Testis (tissue), 2 donors: ENCODE results near the gene KCNIP3.

Experiments
- CTCF ChIP-seq, 3 experiments: fragments of 450-650 bp in 2 of 3; fragments of 200-600 bp in 1 of 3; sonication (generic) in 1 of 3; IDR thresholded peaks; one replicate each; pipeline ENCODE4 v1.5.1; 2016 to 2019; ENCODE audit warnings: antibody characterized with exemption in 3 of 3, mild to moderate bottlenecking in 2 of 3, moderate library complexity in 1 of 3
- POLR2A ChIP-seq: fragments of 450-650 bp; IDR thresholded peaks from one replicate; pipeline ENCODE4 v1.6.1; 2017; ENCODE audit warnings: antibody characterized with exemption, mild to moderate bottlenecking, moderate library complexity

GRCh38 chr2:95351598-95351915, 54.4 kb downstream of the KCNIP3 start:
- TF ChIP-seq CTCF (IDR thresholded peaks at IDR 0.05) (no peak), POLR2A (no peak)
